Thyroid gland (tissue), 4 donors: ENCODE data around the gene SNED1.

ENCODE experiments used
- CTCF ChIP-seq, 6 experiments: fragments of 200-600 bp in 3 of 6; fragments of 450-650 bp in 3 of 6; sonication (generic) in 3 of 6; IDR thresholded peaks; one replicate each; pipeline ENCODE4 v1.5.1; 2016 to 2019; ENCODE audit warnings: antibody characterized with exemption in 6 of 6, mild to moderate bottlenecking in 2 of 6, inconsistent platforms in 1 of 6, moderate library complexity in 1 of 6
- POLR2A ChIP-seq, 2 donors: fragments of 450-650 bp; IDR thresholded peaks; one replicate each; pipeline ENCODE4 v1.6.1; 2017; ENCODE audit warnings: antibody characterized with exemption in 2 of 2, mild to moderate bottlenecking in 2 of 2, moderate library complexity in 1 of 2

- TF ChIP-seq POLR2A (IDR thresholded peaks at IDR 0.05) (no peak), CTCF (IDR thresholded peaks at IDR 0.05) (no peak)
These were observed 90.6 kb downstream of the SNED1 start for GRCh38 chr2:241088791-241089732.
